ENCODE data around the gene THOC3.
"Not testable (repeated sequence)": the region's sequence is repeated elsewhere in the genome, so short reads cannot be mapped to it uniquely, and the experiment has no call there.

DNA sequence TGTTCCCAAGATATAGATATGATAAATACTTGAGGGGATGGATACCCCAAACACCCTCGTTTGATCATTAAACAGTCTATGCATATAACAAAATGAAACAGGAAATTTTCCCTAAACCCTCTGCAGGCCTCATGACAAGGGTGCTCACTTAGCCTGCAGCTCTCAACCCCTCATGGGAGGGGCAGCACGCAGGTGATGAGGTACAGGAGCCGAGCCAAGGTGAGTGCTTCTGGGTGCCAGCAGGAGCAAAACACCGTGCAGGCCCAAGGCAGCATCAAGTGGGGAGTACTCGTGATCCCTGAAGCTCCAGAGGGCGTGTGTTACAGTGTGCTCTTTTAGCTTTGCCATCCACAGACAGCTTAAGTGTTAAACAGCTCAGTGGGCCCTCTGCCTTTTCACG lies 24.9 kb downstream of the THOC3 start:
- TF ChIP-seq CTCF (conservative IDR thresholded peaks at IDR 0.05; ENCODE audit: low read length); EZH2phosphoT487 (IDR thresholded peaks at IDR 0.05; ENCODE audit: borderline replicate concordance): not testable (repeated sequence)

Data from Loucy (cell line).